GM19468 (cell line): Measurements from ENCODE around the gene RBMS3.
A peak's percentile ranks its signal among the peaks of the same experiment; 100 is the strongest.
"Not testable (repeated sequence)": the region's sequence is repeated elsewhere in the genome, so short reads cannot be mapped to it uniquely, and the experiment has no call there.

ENCODE experiments used
- ATAC-seq: cut with Tn5 transposase; IDR thresholded peaks from one replicate; pipeline ENCODE4 v1.9.1; 2021; ENCODE audit warnings: mild to moderate bottlenecking, moderate library complexity, moderate number of reproducible peaks; ENCODE audit not compliant: unreplicated experiment; ENCODE audit errors: extremely low read depth

RBMS3 gene

DNA sequence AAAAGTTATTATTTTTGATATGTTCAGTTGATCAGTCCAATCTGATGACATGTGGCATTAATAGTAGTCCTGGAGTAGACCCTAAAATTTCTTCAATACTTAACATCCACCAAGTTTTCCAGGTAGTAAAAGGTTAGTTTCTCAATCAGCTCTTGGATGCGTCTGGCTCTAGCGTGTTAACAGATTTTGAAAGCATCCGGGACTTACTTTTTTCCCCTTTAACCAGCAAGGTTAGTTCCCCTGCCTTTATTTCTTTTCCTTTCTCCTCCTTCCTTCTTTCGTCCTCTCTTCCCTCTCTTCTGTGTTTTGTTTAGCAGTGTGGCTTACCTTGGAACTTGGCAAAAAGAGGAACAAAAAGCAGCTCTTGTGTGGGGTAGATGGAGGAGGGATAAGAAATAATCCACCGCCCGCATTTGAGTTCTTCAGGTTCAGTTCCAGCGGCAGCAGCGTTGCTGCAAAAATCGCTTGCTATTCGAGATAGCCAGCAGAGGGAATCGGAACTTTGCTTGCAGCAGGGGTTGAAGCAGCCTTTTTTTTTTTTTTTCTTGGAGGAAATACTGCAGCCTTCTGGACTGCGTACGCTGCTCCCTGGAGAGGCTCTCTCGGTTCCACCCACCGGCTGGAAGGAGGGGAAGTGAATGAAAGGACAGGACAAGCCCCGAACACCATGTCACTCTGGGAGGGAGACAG lies at the start of gene RBMS3:
TSS of gene RBMS3 (plus strand) at position 668 of the 690 bp plus-strand sequence.
- ATAC-seq = peak; percentile 33

DNA sequence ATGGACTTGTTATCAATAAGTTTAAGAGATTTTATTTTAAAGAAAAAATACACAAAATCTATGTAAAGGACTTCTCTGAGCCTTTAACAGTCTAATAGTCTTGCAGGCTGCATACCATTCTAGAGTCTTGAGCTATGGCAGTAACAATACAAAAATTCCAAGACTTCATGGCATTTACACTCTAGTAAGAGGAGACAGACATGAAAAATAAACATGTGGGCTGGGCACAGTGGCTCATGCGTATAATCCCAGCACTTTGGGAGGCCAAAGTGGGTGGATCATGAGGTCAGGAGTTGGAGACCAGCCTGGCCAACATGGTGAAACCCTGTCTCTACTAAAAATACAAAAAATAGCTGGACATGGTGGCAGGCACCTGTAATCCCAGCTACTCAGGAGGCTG lies 47.7 kb upstream of the RBMS3 start:
- not testable (repeated sequence) for ATAC-seq

DNA sequence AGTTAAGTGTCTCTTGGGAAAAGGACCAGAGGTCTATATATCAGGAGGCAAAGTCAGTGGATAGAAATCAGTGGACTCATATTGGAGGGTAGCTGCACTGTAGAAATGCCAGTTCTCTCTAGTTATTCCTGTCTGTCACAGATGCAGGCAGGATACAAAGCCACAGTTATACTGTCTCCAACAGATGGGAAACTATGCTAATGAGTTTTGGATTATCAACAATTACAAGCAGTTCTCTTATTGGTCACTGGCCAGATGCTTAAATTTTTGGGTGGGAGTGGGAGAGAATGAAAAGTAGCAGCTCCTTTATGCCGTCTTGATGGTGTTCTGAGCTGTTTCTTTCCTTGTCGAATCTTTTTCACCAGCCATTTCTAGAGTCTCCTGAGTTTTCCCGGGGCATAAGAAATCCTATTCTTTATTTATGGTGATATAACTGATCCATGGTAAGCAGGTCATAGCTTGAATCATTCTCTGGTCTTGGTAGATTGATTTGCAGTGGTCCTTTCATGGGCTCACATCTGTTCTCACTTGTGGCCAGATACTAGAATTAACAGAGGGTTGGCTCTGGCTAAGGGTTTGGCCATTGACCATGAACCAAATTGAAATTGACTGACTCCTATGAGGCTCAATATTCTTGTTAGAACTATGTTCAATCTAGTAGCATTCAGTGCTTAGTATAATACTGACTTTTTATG lies 44.6 kb upstream of the RBMS3 start:
- ATAC-seq = no peak

DNA sequence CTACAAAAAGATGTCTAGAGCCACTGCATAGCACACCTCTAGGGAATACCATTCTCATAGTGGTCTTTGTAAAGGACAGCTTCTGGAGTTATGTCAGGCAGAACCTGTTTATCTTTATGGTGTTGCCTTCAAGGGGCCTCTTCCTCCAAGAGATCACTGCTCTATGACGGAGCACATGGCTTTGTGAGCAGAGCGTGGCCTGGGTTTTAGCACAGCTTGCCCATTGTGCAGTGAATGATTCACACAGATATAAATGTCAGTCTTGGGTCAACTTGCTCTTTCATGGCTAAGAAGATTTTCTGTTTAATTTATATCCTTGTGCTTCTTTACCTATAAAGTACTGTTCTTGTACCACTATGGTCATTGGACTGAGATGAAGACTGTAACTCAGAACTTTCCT lies 41.5 kb upstream of the RBMS3 start:
- no peak for ATAC-seq

DNA sequence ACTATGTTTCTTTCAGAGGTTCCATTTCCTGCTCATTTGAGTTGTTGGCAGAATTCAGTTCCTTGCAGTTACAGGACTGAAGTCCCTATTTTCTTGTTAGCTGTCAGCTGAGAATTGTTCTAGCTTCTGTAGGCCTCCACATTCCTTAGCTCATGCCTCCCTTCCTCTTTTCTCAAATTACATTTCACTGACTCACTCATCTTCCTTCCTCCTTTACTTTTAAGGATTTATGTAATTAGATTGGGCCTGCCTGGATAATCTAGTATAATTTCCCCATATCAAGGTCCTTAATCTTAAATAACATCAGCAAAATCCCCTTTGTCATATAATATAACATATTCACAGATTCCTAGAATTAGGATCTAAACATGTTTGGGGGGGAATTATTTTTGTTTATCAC lies 40.6 kb upstream of the RBMS3 start:
- ATAC-seq = no peak

DNA sequence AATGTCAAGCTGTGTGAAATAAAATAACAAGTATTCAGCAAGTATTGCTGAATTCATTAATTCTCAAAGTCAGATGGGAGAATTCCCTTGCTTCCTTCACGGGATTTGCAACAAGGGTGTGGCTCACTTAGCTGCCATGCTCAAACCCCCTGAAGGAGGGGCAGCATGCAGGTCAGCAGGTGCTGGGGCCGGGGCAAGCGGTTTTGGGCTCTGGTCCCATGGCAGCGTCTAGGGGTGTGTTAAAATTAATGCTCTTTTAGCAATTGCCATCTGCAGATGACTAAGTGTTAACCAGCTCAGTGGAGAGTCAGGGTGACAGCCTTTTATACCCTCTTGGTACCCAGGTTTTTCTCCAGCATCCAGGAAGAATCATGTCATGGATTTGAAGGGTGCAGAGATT lies 40.0 kb upstream of the RBMS3 start:
- no peak for ATAC-seq

DNA sequence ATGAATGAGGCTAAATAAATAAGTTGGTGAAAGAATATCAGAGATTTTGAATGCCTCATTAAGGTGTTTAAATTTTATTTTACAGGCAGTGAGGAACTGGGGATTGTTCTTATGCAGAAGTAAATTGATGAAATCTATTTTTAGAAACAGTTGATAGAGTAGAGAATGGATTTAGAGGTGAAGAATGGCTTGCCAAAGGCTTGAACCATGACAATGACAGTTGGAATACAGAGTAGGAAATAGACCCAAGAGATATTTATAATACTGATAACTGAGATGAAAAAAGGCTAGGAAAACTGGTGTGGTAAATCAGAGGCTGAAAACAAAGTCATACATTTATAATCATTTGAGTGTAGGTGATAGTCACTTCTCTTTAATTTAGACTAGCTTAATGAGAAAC lies 39.0 kb upstream of the RBMS3 start:
- ATAC-seq = no peak

DNA sequence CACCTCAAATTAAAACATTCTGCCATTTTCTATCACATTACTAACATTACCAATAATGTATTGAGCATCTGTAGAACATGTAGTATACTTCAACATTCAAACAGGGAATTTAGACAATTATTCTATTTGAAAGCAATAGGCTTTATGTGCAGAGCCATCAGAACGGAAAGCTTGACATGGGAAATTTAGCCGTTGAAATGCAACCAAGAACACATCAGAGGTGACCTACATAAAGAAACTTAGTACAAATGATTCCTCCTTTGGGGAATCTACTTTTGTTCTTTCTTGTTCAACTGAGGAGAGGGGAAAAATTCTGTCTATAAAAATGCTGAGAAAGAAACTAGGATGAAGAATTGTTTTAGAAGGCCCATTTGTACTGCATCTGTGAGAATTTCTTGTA lies 38.6 kb upstream of the RBMS3 start:
- no peak for ATAC-seq

DNA sequence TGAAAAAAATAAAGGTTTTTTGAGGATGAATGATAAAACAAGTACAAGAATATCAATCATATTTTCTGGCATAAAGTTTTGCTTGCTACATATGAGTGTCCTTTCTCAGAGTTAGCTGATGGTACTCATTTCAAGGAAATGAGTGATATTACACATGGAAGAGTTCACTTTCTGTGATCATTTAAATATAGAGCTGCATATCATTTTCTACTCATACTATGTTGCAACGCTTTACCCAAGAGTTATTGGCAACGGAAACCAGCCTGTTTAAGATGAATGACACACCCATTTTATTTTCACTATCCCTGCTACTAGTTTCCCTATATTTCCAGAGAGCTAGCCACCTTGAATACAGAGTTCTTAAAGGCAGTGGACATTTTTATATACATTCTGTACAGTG lies 35.4 kb upstream of the RBMS3 start:
- no peak for ATAC-seq

DNA sequence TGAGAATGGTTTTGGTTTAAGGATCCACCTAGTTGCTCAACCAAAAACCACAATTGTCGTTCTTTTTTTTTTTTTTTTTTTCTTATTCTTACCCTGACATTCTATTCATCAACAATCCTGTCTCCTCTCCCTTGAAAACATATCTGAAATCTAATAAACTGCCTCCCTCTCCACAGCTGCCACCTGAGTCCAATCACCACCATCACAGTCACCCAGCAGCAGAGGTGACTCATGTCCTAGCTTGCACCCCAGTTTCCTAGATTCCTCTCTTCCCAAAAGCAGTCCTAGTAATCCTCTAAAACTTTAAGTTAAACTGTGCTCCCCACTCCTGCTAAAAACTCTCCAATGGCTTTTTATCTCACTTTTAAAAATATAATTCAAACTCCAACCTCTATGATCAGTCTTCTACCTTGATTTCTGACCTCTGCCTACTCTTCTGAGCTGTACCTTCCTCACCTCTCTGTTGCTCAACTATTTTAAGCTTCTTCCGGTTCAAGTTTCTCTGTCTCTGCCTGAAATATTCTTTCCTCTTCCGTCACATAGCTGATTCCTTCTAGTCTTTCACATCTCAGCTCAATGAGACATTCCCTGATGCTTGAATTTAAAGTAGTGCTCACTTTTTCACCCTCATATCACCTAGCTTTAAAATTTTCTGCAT lies 33.7 kb upstream of the RBMS3 start:
- no peak for ATAC-seq

DNA sequence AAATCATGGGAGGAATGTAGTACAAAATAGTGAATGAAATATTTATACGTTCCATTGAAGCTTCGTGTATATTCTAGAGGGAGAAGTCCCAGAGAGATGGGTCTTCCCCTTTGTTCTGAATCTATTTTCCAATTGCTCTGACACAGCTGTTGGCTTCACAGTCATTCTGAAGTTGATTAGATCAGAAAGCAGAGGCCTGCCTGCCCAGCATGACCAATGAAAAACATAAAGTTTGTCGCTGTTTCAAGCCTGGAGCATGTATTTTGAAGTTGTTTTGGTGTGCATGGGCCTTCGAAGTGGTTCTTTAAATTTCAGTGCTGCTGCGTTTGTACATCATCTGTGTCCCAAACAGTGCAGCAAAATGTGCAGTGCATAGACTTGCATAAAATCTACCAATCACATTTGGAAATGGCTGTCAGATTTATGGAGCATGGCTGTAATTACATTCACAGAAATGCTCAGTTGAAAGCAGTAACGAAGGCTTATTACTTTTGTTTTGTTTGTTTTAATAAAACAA lies 31.0 kb upstream of the RBMS3 start:
- no peak for ATAC-seq

DNA sequence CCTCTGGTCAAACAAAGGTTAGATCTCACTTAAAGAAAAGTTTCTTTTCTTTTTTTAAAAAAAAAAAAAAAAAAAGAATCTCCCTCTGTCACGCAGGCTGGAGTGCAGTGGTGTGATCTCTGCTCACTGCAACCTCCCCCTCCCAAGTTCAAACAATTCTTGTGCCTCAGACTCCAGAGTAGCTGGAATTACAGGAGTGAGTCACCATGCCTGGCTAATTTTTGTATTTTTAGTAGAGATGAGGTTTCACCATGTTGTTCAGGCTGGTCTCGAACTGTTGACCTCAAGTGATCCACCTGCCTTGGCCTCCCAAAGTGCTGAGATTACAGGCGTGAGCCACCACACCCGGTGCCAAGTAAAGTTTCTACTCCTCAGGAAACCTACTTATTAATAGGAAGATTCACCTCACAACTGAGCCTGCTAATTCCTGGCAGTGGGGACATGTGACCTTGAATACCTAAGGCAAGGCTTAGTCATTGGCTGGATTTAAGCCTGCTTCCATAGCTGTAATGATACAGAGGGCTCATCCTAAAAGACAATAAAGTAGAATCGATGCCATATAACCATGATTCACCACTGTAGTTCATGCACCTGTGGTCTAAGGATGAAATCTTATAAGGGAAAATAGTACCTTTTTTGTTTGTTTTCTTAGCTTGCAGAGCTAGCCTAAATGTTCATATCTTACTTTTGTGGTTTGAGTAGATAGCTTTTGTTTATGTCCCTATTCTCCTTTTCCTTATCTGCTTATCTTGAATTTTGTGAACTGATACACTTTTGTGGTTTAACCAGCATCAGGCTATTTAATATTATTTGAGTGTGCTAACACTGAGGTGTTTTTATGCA lies 24.8 kb upstream of the RBMS3 start:
- ATAC-seq = no peak

DNA sequence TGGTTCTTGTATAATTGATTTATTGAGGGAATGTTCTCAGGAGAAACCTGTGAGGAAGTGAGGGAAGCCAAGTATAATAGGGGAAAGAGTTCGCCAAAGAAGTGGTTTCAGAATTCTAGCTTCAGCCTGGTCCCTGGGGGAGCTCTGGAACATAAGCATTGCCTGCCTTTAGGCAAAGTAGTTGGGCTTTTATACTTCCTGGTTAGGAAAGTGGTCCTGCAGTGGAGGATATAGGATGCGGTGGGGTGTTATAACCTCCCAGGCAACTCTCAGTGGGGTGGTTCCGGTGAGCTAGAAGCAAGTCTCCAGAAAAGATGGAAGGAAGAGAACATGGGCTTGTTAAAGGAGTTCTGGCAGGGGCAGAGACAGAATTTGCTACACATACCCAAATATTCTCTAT lies 22.7 kb upstream of the RBMS3 start:
- no peak for ATAC-seq

DNA sequence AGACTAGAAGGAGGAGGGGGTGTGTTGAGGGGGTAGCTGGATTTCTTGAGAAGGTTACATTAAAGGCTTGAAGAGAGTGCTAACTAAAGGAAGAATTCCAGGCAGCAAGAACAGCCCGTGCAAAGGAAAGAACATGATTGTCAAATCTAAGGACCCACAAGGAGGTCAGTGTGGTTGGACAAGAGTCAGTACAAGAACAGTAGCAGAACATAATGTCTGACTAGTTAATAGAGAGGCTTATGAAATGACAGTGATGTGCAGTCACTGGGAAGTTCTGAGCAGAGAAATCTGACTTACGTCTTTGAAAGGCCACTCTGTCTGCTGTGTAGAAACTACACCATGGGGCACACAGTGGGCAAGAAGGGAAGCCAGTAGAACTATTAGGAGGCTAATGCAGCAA lies 19.8 kb upstream of the RBMS3 start:
- ATAC-seq = no peak

DNA sequence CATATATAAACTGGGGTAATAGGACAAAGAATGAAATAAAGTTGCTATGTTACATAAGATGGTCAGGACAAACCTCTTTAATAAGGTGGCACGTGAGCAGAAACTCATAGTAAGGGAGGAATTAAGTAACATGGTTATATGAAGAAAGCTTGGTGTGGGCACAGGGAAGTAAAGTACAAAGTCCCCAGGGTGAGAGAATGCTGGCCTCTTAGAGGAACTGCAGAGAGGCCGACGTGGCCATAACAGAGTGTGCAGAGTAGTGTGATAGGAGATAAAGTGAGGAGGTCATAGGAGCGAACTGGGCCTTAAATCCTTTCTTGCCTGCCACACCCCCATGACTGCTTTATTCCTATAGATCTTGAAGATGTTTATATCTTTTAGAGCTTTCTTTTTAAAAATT lies 17.4 kb upstream of the RBMS3 start:
- ATAC-seq = no peak

DNA sequence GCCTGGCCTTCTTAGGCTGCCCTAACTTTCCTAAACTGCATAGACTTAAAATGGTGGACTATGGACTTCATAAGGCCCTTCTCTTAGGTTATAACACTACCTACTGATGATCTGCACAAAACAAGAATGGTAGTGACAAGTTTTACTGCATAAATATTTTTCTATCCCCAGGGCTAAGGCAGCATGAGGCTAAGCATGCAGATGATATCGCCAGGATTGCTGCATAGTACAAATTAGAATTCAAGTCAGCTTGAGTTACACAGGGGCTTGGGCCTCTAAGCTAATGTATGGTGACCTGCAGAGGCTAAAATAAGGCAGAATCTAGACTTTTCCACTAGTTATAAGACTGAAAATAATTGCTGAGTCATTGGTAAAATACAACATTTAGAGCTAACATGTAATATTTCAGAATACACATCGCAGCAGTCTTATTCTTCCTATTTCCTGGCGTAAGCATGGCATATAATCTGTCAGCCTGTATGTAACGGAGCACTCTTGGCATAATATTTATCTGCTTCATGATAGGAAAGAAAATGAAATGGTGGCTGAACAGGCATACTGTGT lies 15.3 kb upstream of the RBMS3 start:
- ATAC-seq = no peak

DNA sequence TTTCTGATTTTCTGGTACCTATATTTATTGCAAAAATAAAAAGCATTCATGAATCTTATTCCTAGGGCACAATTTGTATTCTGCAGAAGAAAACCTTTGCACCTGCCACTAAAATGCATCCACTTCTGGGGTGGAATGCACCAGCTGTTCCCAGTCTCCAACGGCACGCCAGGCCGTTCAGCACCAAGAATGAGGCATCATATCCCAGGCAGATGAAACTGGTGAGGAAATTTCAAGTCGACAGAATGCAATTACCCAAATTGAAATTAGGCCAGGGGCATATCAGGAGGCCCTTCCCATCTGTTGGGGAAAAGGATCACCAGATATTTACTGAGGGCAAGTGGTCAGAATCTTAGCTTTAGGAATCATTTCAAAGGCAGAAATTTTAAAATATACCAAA lies 13.6 kb upstream of the RBMS3 start:
- ATAC-seq = no peak

DNA sequence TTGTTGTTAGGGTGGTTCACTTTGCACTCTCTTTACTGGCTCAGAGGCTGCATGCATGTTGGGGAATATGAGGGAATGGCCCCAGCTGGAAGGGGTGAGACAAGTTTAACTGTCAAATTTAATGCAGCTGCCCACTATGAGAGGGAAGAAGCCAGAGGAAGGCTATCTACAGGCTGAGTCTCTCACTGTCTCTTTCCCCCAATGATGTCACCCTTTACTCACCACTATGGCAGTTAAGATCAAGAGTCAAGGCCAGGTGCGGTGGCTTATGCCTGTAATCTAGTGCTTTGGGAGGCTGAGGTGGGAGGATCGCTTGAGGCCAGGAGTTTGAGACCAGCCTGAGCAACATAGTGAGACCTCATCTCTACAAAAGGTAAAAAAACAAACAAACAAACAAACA lies 12.2 kb upstream of the RBMS3 start:
- ATAC-seq = no peak

DNA sequence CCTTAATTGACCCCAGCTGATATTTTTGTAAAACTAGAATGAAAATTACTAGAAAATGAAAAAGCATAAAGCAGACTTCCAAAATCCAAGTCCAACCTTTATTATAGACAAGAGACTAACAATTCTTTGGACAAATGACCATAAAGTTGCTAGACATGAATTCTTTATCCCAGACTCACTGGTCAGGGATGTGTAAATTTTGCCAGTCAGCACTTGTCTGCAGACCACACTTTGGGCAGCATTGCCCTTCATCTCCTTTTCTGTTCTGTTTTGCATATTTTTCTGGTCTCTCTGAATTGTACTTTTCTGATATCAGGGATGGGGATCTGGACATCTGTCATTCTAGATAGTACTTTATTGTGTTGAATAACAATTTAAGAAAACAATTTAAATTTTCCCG lies 10.1 kb upstream of the RBMS3 start:
- no peak for ATAC-seq

DNA sequence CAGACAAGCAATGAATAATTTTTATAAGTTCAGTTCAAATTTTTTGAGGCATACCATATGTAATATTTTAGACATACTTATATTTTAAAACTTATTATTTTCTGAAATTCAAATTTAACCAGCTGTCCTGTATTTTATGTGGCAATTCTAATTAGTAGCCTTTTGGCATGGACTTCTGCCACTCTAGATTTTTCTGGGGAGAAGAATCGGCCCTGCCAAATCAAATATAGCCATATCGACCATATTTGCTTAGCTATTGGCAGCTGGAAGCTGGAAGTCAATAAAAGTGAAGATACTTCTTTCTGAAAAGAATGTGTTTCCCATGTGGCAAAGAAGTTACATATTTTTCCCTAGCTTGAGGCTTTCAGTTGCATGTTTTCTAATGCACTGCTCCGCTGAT lies 9.4 kb upstream of the RBMS3 start:
- ATAC-seq = no peak
